Neural cell (in vitro differentiated cells): Measurements from ENCODE around the gene CEP128.

ENCODE experiments used
- CTCF ChIP-seq: fragments of 450-650 bp; IDR thresholded peaks from 2 replicates; pipeline ENCODE4 v1.5.1; 2014; ENCODE audit warnings: antibody characterized with exemption, mild to moderate bottlenecking, moderate library complexity; ENCODE audit not compliant: poor library complexity, severe bottlenecking
- EP300 ChIP-seq: fragments of 450-650 bp; conservative IDR thresholded peaks from 2 replicates; pipeline ENCODE4 v1.6.1; 2014; ENCODE audit warnings: antibody characterized with exemption, mild to moderate bottlenecking, moderate library complexity; ENCODE audit not compliant: poor library complexity, severe bottlenecking
- MXI1 ChIP-seq: fragments of 450-650 bp; conservative IDR thresholded peaks from 2 replicates; pipeline ENCODE4 v1.6.1; 2014; ENCODE audit warnings: antibody characterized with exemption, mild to moderate bottlenecking; ENCODE audit not compliant: poor library complexity, severe bottlenecking
- POLR2AphosphoS5 ChIP-seq: IDR thresholded peaks from 2 replicates; pipeline ENCODE4 v1.6.1; 2012
- RAD21 ChIP-seq: fragments of 450-650 bp; conservative IDR thresholded peaks from 2 replicates; pipeline ENCODE4 v1.6.1; 2014; ENCODE audit warnings: antibody characterized with exemption, mild to moderate bottlenecking, moderate library complexity
- REST ChIP-seq: IDR thresholded peaks from 2 replicates; pipeline ENCODE4 v1.6.1; 2012; ENCODE audit warnings: borderline replicate concordance

GRCh38 chr14:80493620-80494019 lies 447.9 kb downstream of the CEP128 start:
- TF ChIP-seq CTCF (no peak), POLR2AphosphoS5 (no peak), EP300 (no peak), REST (no peak), RAD21 (no peak), MXI1 (no peak)
